Activated CD4-positive, alpha-beta T cell treated with anti-CD3 and anti-CD28 coated beads for 36 hours (primary cell): ENCODE data around the gene POLR3GL. TPM values are rescaled to one million over a fixed set of nuclear protein-coding genes. Genes with fewer than 3 reads are reported as not detected.
"Not testable (repeated sequence)": the region's sequence is repeated elsewhere in the genome, so short reads cannot be mapped to it uniquely, and the experiment has no call there.

ENCODE experiments used
- ATAC-seq: fragments of 200-7000 bp; cut with Tn5 transposase; one replicate; pipeline ENCODE4 v1.10.0; 2021; ENCODE audit warnings: mild to moderate bottlenecking, moderate library complexity
- CTCF ChIA-PET: fragments of 350-600 bp; sonication (Branson Sonifier 250); formaldehyde crosslinking; loops from one replicate; lab custom pipeline; 2021; ENCODE audit warnings: antibody characterized with exemption; lab: Charles Lee
- POLR2A ChIA-PET: fragments of 350-600 bp; sonication (Branson Sonifier 250); formaldehyde crosslinking; loops from one replicate; lab custom pipeline; 2021; ENCODE audit warnings: antibody characterized with exemption, inconsistent platforms; lab: Charles Lee
- DNase-seq: peaks from one replicate; pipeline ENCODE4 v3.0.0-alpha.2; 2020
- H3K27ac Mint-ChIP-seq: one replicate; pipeline ENCODE4 v1.8.0; 2021; ENCODE audit warnings: mixed read lengths
- H3K27me3 Mint-ChIP-seq: one replicate; pipeline ENCODE4 v1.8.0; 2021; ENCODE audit warnings: mixed read lengths
- H3K36me3 Mint-ChIP-seq: one replicate; pipeline ENCODE4 v1.8.0; 2021; ENCODE audit warnings: low read depth, mixed read lengths
- H3K4me1 Mint-ChIP-seq: one replicate; pipeline ENCODE4 v1.8.0; 2021; ENCODE audit warnings: mixed read lengths
- H3K4me3 Mint-ChIP-seq: one replicate; pipeline ENCODE4 v1.8.0; 2021; ENCODE audit warnings: mild to moderate bottlenecking, moderate library complexity, mixed read lengths
- H3K9me3 Mint-ChIP-seq: one replicate; pipeline ENCODE4 v1.8.0; 2021; ENCODE audit warnings: low read depth, mixed read lengths
- intact Hi-C, 2 experiments: fragments of 100-400 bp; cut with DNase I in 1 of 2; cut with micrococcal nuclease in 1 of 2; formaldehyde crosslinking; loops; one replicate each; pipeline versions ENCODE4 v1.14.2 to v1.15.1; 2022 to 2024; cut with DNase I, micrococcal nuclease
- total RNA-seq, 2 experiments: library from RNA; stranded (reverse); gene quantifications; one replicate each; pipeline ENCODE4 v1.2.3, GENCODE V29; 2021

The POLR3GL gene, protein sequence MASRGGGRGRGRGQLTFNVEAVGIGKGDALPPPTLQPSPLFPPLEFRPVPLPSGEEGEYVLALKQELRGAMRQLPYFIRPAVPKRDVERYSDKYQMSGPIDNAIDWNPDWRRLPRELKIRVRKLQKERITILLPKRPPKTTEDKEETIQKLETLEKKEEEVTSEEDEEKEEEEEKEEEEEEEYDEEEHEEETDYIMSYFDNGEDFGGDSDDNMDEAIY
- 10 to 100 TPM; 19.3 to 22.4 TPM for total RNA-seq

DNA sequence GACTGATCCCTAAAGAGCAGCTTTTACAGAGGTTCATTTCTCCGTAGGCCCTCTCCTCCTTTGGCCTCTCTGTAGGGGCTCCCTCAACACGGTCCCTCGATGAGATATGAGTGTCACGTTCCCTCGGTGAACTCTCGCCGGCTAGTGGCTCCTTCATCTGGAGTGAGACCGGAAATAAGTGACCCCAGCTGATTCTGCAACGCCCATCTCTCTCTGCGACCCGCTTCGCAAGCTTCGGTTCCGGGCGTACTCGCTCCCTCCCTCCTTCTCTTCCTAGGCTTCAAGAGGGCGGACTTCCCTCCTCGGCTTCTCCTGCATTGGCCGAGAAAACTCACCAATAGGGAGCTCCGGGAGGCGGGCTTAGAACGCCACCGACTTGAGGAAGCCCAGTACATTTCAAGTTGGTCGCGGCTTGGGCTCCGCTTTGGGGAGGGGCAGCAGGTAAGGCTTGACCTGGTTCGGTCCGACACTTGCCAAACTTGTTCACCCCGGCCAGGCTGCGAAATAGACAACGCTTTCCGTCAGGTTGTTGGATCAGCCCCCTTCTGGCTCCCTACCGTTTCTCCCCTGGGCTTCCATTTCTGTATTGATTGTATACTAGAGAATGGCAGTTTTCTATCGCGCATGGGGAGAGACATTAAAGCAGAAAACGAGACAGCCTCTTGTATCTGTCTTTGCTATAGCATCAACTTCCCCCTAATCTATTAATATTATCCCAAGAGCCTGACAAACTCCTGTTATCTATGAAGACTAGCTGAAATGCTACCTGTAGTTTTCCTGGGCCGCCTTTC lies at the start of gene POLR3GL, which contains the start of gene ANKRD34A:
Gene POLR3GL (plus strand): TSS at position 363 of the 791 bp plus-strand sequence. CDS start 10,176 bp downstream, outside the sequence.
Gene ANKRD34A (minus strand): TSS at position 248 of the 791 bp plus-strand sequence. CDS start 2,816 bp downstream, outside the sequence.
- ATAC-seq (peak; percentile 88), DNase-seq (peak; percentile 95)
- H3K36me3 Mint-ChIP-seq: peaks cover 20% of the 10 kb centered on the region
- H3K4me3 Mint-ChIP-seq: peak within 1 kb of the TSS; percentile 85
- peaks cover 10% of the 10 kb centered on the region for H3K9me3 Mint-ChIP-seq
- H3K27ac Mint-ChIP-seq: peak within 1 kb of the TSS; percentile 87
- peaks cover 30% of the 10 kb centered on the region for H3K4me1 Mint-ChIP-seq
- CTCF ChIA-PET: interaction anchor here (0.7 to 6.1 kb wide), 23 partner anchors 8 to 119 kb away, joined by 3 to 46 read pairs (median 5); partner anchors contain the start of genes NUDT17, PIAS3, RBM8A and TXNIP
- POLR2A ChIA-PET: interaction anchor here (0.6 to 4.7 kb wide), 17 partner anchors 8 to 139 kb away, joined by 3 to 38 read pairs (median 5); partner anchors contain the start of genes NUDT17, PIAS3, RBM8A and TXNIP
- H3K27me3 Mint-ChIP-seq: no peaks in the 10 kb centered on the region
- intact Hi-C loops: loop anchor here (1.0 to 5.0 kb wide), 11 partner anchors 8 to 105 kb away; partner anchors contain the start of genes PIAS3 (in 2 of the 2), RBM8A (in 2 of the 2), PEX11B (in 1 of the 2) and TXNIP (in 1 of the 2)

DNA sequence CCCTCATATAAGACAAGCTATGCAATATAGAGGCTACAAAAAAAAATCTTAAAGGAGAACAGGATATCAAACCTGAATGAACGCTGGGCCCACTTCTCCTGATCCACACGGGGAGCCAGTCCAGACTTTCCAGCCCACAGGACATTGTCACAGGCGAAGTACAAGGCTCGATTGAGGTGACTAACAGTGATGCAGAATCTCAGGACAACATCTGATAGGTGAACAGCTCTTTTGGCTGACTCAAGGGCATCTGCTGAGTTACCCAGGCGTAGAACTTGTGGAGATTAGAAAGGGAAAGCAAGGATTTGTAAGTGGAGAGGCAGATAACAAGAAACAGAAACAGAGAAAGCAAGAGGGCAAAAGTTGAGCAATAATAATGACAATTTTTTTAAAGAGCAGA lies 47.7 kb upstream of the POLR3GL start:
- Mint-ChIP-seq H3K4me1 (peaks cover 42% of the 10 kb centered on the region), H3K4me3 (peak overlapping the region; percentile 93), H3K9me3 (no peaks in the 10 kb centered on the region), H3K27me3 (no peaks in the 10 kb centered on the region), H3K27ac (peak overlapping the region; percentile 62), H3K36me3 (peaks cover 36% of the 10 kb centered on the region)
- ChIA-PET POLR2A (no interaction called here), CTCF (interaction anchor here (0.5 to 2.6 kb wide), 5 partner anchors 21 to 71 kb away, joined by 3 to 11 read pairs (median 3); partner anchors contain the start of genes ANKRD34A, NUDT17 and POLR3GL)
- ATAC-seq: no peak
- peak; percentile 20 for DNase-seq
- intact Hi-C loops: no loop called here

DNA sequence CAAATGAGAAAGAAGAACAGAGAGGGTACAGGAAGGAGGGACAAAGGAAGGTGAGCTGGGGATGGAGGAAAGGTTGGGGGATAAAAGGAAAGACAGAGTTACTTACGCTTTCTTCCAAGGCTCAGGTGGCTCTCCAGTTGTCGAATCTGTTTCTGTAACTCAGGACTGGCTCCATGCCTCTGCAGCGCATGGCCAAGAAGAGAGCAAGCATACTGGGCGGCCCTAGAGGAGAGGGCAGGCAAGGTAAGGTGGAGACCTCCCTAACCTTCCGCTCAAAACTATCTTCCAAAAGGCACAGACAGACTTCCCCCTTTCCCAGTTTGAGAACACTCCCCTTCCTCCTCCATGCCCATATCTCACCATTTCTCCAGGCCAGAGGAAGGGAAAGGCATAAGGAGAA lies 46.9 kb upstream of the POLR3GL start:
- POLR2A ChIA-PET: interaction anchor here (1.5 to 2.6 kb wide), 2 partner anchors 10 to 118 kb away, joined by 5 to 25 read pairs; partner anchors contain the start of gene RBM8A
- ATAC-seq (no peak), DNase-seq (no peak)
- intact Hi-C loops: no loop called here
- CTCF ChIA-PET: interaction anchor here (1.2 kb wide), 1 partner anchor 22 kb away, joined by 3 read pairs; no protein-coding TSS in a partner anchor
- no peaks in the 10 kb centered on the region for H3K27me3 Mint-ChIP-seq
- no peaks in the 10 kb centered on the region for H3K9me3 Mint-ChIP-seq
- peak overlapping the region; percentile 93 for H3K4me3 Mint-ChIP-seq
- H3K36me3 Mint-ChIP-seq: peaks cover 30% of the 10 kb centered on the region
- H3K4me1 Mint-ChIP-seq: peaks cover 43% of the 10 kb centered on the region
- H3K27ac Mint-ChIP-seq: peak overlapping the region; percentile 94

DNA sequence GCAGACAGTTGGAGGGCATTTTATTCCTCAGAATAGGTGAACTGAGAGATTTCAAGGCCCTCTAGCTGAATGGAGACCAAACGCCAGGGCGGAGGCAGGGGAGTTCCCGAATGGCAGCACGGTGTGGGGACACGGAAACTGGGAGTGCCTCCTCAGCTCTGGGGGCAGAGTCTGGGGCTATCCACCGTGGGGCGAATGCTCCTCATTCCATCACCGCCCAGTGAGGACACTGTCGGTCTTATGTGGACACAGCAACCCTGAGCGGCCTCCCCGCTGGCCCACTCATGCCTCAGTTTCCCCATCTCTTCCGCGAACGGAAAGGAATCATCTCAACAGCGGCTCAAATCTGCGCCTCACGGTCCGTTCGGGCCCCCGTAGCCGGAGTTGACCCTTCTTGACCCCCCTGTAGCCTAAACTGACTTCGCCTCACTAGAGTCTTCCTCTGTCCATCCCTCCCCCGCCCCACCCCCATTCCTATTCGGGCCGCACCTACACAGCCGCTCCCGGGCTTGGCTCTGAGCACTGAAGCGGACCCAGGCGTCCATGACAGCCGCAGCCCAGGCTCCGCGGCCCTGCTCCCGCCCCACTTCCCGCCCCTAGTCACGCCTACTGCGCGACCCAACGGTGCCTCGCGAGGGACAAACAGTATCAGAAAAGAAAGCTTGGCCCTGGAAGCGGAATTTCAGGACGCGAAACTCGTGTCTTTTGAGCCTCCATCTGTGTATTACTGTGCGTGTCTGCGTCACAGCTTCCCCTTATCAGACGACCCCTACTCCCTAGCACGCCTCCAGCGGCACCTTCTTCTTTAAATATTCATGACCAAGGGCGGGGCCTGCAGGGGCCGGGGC lies 46.1 kb upstream of the POLR3GL start, which contains the start of gene PEX11B:
Gene PEX11B (minus strand): TSS at position 574 of the 848 bp plus-strand sequence. CDS start 29 bp downstream, at position 545.
- Mint-ChIP-seq H3K27ac (peak within 1 kb of the TSS; percentile 94), H3K4me1 (peaks cover 46% of the 10 kb centered on the region), H3K9me3 (no peaks in the 10 kb centered on the region), H3K4me3 (peak within 1 kb of the TSS; percentile 93), H3K36me3 (peaks cover 33% of the 10 kb centered on the region), H3K27me3 (no peaks in the 10 kb centered on the region)
- peak; percentile 94 for DNase-seq
- intact Hi-C loops: loop anchor here (1.0 to 2.0 kb wide), 6 partner anchors 9 to 78 kb away; partner anchors contain the start of genes PIAS3 (in 2 of the 2), RBM8A (in 2 of the 2), ANKRD34A (in 1 of the 2) and ANKRD35 (in 1 of the 2)
- ChIA-PET POLR2A (interaction anchor here (0.6 to 2.6 kb wide), 4 partner anchors 9 to 117 kb away, joined by 3 to 25 read pairs (median 5); partner anchors contain the start of genes PIAS3 and RBM8A), CTCF (interaction anchor here (1.1 to 1.3 kb wide), 3 partner anchors 9 to 61 kb away, joined by 3 to 5 read pairs (median 3); partner anchors contain the start of gene RBM8A)
- ATAC-seq: peak; percentile 89

DNA sequence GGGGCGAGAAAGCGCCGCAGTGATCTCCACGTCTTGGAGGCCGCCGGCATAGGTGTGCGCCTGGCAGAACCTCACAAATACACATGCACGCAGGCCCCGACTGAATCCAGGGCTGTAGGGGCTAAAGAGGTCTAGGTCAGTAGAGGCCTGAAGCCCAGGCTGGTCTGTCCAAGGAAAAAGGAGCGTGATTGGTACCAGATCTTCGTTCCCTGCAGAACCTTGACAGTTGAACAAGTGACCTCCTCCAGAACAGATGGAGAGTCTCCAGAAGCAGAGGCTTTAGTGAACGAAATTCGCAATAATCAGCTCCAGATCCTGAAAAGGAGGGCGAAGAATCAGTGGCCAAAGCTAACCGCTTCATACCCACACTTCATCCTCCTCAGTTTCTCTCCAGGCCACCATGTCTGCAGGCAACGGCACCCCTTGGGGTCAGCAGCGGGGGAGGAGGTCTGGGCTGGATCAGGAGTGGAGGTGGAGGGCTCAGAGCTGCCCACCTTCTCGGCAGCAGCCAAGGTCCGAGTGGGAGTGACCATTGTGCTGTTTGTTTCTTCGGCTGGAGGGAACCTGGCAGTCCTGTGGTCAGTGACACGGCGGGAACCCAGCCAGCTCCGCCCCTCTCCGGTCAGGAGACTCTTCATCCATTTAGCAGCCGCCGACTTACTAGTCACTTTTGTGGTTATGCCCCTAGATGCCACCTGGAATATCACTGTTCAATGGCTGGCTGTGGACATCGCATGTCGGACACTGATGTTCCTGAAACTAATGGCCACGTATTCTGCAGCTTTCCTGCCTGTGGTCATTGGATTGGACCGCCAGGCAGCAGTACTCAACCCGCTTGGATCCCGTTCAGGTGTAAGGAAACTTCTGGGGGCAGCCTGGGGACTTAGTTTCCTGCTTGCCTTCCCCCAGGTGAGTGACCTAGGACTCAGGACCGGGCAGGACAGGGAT lies 45.2 kb upstream of the POLR3GL start:
- CTCF ChIA-PET: interaction anchor here (0.8 to 1.3 kb wide), 4 partner anchors 8 to 61 kb away, joined by 3 to 5 read pairs (median 4); partner anchors contain the start of genes PIAS3 and RBM8A
- peak; percentile 92 for ATAC-seq

DNA sequence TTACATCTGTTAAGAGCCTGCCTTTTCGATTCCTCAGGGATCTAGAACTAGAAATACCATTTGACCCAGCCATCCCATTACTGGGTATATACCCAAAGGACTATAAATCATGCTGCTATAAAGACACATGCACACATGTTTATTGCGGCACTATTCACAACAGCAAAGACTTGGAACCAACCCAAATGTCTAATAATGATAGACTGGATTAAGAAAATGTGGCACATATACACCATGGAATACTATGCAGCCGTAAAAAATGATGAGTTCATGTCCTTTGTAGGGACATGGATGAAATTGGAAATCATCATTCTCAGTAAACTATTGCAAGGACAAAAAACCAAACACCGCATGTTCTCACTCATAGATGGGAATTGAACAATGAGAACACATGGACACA lies 44.2 kb upstream of the POLR3GL start:
- H3K27ac Mint-ChIP-seq, H3K9me3 Mint-ChIP-seq, CTCF ChIA-PET, intact Hi-C loops, ATAC-seq, DNase-seq, H3K27me3 Mint-ChIP-seq: not testable (repeated sequence)
- Mint-ChIP-seq H3K36me3 (peaks cover 32% of the 10 kb centered on the region), H3K4me3 (peak overlapping the region; percentile 93), H3K4me1 (peaks cover 50% of the 10 kb centered on the region)
- POLR2A ChIA-PET: interaction anchor here (0.7 kb wide), 1 partner anchor 76 kb away, joined by 4 read pairs; the partner anchor contains the start of gene TXNIP

More for the DNA sequence above, 45.2 kb upstream of the POLR3GL start:
- Mint-ChIP-seq H3K4me3 (peak overlapping the region; percentile 93), H3K27me3 (no peaks in the 10 kb centered on the region), H3K27ac (peak overlapping the region; percentile 94), H3K36me3 (peaks cover 36% of the 10 kb centered on the region), H3K9me3 (no peaks in the 10 kb centered on the region), H3K4me1 (peaks cover 50% of the 10 kb centered on the region)
- intact Hi-C loops: loop anchor here (1.0 to 2.0 kb wide), 6 partner anchors 8 to 78 kb away; partner anchors contain the start of genes LIX1L (in 2 of the 2), PIAS3 (in 2 of the 2), RBM8A (in 2 of the 2) and ANKRD34A (in 1 of the 2)
- POLR2A ChIA-PET: interaction anchor here (0.6 to 2.6 kb wide), 5 partner anchors 8 to 116 kb away, joined by 3 to 25 read pairs (median 5); partner anchors contain the start of genes PIAS3, RBM8A and TXNIP
- DNase-seq: peak; percentile 51

DNA sequence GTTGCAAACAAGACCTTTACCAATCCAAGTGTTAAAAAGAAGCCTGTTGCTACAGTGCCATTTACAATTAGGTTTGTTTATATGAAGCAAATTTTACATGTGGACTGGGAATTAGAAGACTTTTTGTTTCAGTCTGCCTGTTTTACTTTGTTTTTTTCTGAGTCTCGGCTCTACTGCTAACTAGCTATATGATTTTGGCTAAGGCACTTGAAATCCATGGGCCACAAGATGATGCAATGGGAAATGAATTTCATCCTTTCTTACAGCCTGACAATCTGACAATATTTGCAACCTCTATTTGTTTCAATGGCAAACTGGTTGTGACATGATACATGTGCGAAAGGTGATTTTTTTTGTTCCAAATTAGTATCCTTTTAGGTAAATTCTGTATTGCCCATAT lies 42.2 kb upstream of the POLR3GL start:
- no peak overlapping the region for H3K4me3 Mint-ChIP-seq
- H3K4me1 Mint-ChIP-seq: peaks cover 49% of the 10 kb centered on the region
- POLR2A ChIA-PET: interaction anchor here (0.7 to 1.0 kb wide), 2 partner anchors 36 to 160 kb away, joined by 3 read pairs; partner anchors contain the start of gene LIX1L
- peak overlapping the region; percentile 24 for H3K27ac Mint-ChIP-seq
- intact Hi-C loops: no loop called here
- CTCF ChIA-PET: interaction anchor here (1.1 kb wide), 1 partner anchor 84 kb away, joined by 3 read pairs; no protein-coding TSS in a partner anchor
- H3K9me3 Mint-ChIP-seq: no peaks in the 10 kb centered on the region
- DNase-seq (no peak), ATAC-seq (no peak)
- H3K27me3 Mint-ChIP-seq: no peaks in the 10 kb centered on the region
- H3K36me3 Mint-ChIP-seq: peaks cover 21% of the 10 kb centered on the region

DNA sequence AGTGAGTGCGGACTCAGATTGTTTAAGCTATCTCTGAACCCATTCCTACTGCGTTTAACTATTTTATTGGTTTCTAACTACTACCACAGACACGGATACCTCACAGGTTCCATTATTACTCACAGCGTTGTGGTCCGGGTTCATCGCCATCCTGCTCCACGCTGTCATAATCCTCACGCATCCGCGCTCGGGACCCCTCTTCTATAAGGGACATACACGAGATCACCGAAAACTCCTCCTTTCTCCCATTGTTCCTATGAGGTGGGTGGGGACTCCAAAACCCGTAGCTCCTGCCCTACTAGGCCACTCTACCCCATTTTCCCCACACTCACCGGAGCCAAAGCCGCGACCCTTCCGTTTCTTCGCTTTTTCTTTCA lies 37.8 kb upstream of the POLR3GL start:
- no peak overlapping the region for H3K27ac Mint-ChIP-seq
- ChIA-PET CTCF (interaction anchor here (1.0 to 1.9 kb wide), 7 partner anchors 8 to 51 kb away, joined by 3 to 17 read pairs (median 5); partner anchors contain the start of genes ANKRD34A, PEX11B and POLR3GL), POLR2A (interaction anchor here (0.8 to 5.3 kb wide), 11 partner anchors 8 to 1514 kb away, joined by 3 to 43 read pairs (median 10); partner anchors contain the start of genes ANKRD34A, LIX1L, PEX11B and PIAS3)
- H3K36me3 Mint-ChIP-seq: peaks cover 15% of the 10 kb centered on the region
- ATAC-seq (peak; percentile 47), DNase-seq (peak; percentile 73)
- no peaks in the 10 kb centered on the region for H3K27me3 Mint-ChIP-seq
- intact Hi-C loops: loop anchor here (1.0 to 5.0 kb wide), 12 partner anchors 8 to 111 kb away; partner anchors contain the start of genes ANKRD34A (in 2 of the 2), PEX11B (in 2 of the 2), PIAS3 (in 2 of the 2) and POLR3GL (in 2 of the 2)
- peaks cover 24% of the 10 kb centered on the region for H3K4me1 Mint-ChIP-seq
- H3K9me3 Mint-ChIP-seq: no peaks in the 10 kb centered on the region
- no peak overlapping the region for H3K4me3 Mint-ChIP-seq
